Measurements from ENCODE around the gene G0S2.

GRCh38 chr1:209703834-209704504, 28.8 kb downstream of the G0S2 start:
- no peak for TF ChIP-seq CTCF (IDR thresholded peaks at IDR 0.05; ENCODE audit: insufficient read depth, low read depth, low read length)
- TF ChIP-seq EZH2 (IDR thresholded peaks at IDR 0.05; ENCODE audit: insufficient read depth, low read length): no peak
